ENCODE results near the gene KRTAP10-3.

Gene KRTAP10-3

GRCh38 chr21:44509539-44509938 lies 49.1 kb downstream of the KRTAP10-3 start:
- no peak for DNase-seq (ENCODE audit: low read depth, low spot score)
- H3K27ac ChIP-seq: no peak overlapping the region

- H3K27ac ChIP-seq: no peak overlapping the region
- no peak for DNase-seq (ENCODE audit: low read depth, low spot score)
These were observed 49.7 kb downstream of the KRTAP10-3 start for GRCh38 chr21:44508711-44509445.

- DNase-seq (ENCODE audit: low read depth, low spot score): no peak
- H3K27ac ChIP-seq: no peak overlapping the region
These were observed 50.2 kb downstream of the KRTAP10-3 start for GRCh38 chr21:44508426-44508710.

Data from epithelial cell of prostate (primary cell).